ENCODE data around the gene HIVEP3.

The HIVEP3 gene

GRCh38 chr1:41711581-41711980 is 207.1 kb downstream of the HIVEP3 start:
- Histone ChIP-seq H3K36me3 (ENCODE audit: insufficient read depth, low read length) (no peaks in the 10 kb centered on the region), H3K9me3 (ENCODE audit: low read depth, low read length) (no peaks in the 10 kb centered on the region), H3K4me3 (no peak overlapping the region), H3K27ac (no peak overlapping the region), H3K9ac (ENCODE audit: insufficient read length) (no peak overlapping the region)
- TF ChIP-seq POLR2AphosphoS5 (IDR thresholded peaks at IDR 0.05; ENCODE audit: borderline replicate concordance, low read depth, low read length) (no peak), FOXP2 (optimal IDR thresholded peaks at IDR 0.05; ENCODE audit: control extremely low read depth, extremely low read length, insufficient read depth) (no peak), EZH2 (IDR thresholded peaks at IDR 0.05) (no peak)
- DNase-seq (ENCODE audit: low read depth, low spot score) = no peak

- Histone ChIP-seq H3K4me3 (no peak overlapping the region), H3K9me3 (ENCODE audit: low read depth, low read length) (no peaks in the 10 kb centered on the region), H3K9ac (ENCODE audit: insufficient read length) (no peak overlapping the region), H3K27ac (no peak overlapping the region), H3K36me3 (ENCODE audit: insufficient read depth, low read length) (no peaks in the 10 kb centered on the region)
- TF ChIP-seq POLR2AphosphoS5 (IDR thresholded peaks at IDR 0.05; ENCODE audit: borderline replicate concordance, low read depth, low read length) (no peak), EZH2 (IDR thresholded peaks at IDR 0.05) (no peak), FOXP2 (optimal IDR thresholded peaks at IDR 0.05; ENCODE audit: control extremely low read depth, extremely low read length, insufficient read depth) (no peak)
- DNase-seq (ENCODE audit: low read depth, low spot score) = no peak
Measured at GRCh38 chr1:41710980-41711379, 207.7 kb downstream of the HIVEP3 start.

- TF ChIP-seq EZH2 (IDR thresholded peaks at IDR 0.05) (no peak), FOXP2 (optimal IDR thresholded peaks at IDR 0.05; ENCODE audit: control extremely low read depth, extremely low read length, insufficient read depth) (no peak), POLR2AphosphoS5 (IDR thresholded peaks at IDR 0.05; ENCODE audit: borderline replicate concordance, low read depth, low read length) (no peak)
- H3K27ac ChIP-seq = no peak overlapping the region
Measured at GRCh38 chr1:41709873-41710272, 208.8 kb downstream of the HIVEP3 start.

GRCh38 chr1:41709331-41709730 is 209.4 kb downstream of the HIVEP3 start:
- H3K9me3 ChIP-seq (ENCODE audit: low read depth, low read length) = no peaks in the 10 kb centered on the region
- H3K27ac ChIP-seq = no peak overlapping the region
- no peaks in the 10 kb centered on the region for H3K36me3 ChIP-seq (ENCODE audit: insufficient read depth, low read length)
- H3K4me3 ChIP-seq = no peak overlapping the region
- no peak for DNase-seq (ENCODE audit: low read depth, low spot score)
- TF ChIP-seq EZH2 (IDR thresholded peaks at IDR 0.05) (no peak), FOXP2 (optimal IDR thresholded peaks at IDR 0.05; ENCODE audit: control extremely low read depth, extremely low read length, insufficient read depth) (no peak), POLR2AphosphoS5 (IDR thresholded peaks at IDR 0.05; ENCODE audit: borderline replicate concordance, low read depth, low read length) (no peak)
- H3K9ac ChIP-seq (ENCODE audit: insufficient read length) = no peak overlapping the region

More at GRCh38 chr1:41709873-41710272, 208.8 kb downstream of the HIVEP3 start:
- H3K9me3 ChIP-seq (ENCODE audit: low read depth, low read length) = no peaks in the 10 kb centered on the region
- no peak for DNase-seq (ENCODE audit: low read depth, low spot score)
- no peak overlapping the region for H3K4me3 ChIP-seq
- H3K36me3 ChIP-seq (ENCODE audit: insufficient read depth, low read length) = no peaks in the 10 kb centered on the region
- H3K9ac ChIP-seq (ENCODE audit: insufficient read length) = no peak overlapping the region

GRCh38 chr1:41708332-41708731 is 210.4 kb downstream of the HIVEP3 start:
- TF ChIP-seq POLR2AphosphoS5 (IDR thresholded peaks at IDR 0.05; ENCODE audit: borderline replicate concordance, low read depth, low read length) (no peak), EZH2 (IDR thresholded peaks at IDR 0.05) (no peak), FOXP2 (optimal IDR thresholded peaks at IDR 0.05; ENCODE audit: control extremely low read depth, extremely low read length, insufficient read depth) (no peak)
- H3K27ac ChIP-seq = no peak overlapping the region
- no peaks in the 10 kb centered on the region for H3K36me3 ChIP-seq (ENCODE audit: insufficient read depth, low read length)
- DNase-seq (ENCODE audit: low read depth, low spot score) = no peak
- H3K4me3 ChIP-seq = no peak overlapping the region
- H3K9me3 ChIP-seq (ENCODE audit: low read depth, low read length) = no peaks in the 10 kb centered on the region
- no peak overlapping the region for H3K9ac ChIP-seq (ENCODE audit: insufficient read length)

- Histone ChIP-seq H3K9me3 (ENCODE audit: low read depth, low read length) (no peaks in the 10 kb centered on the region), H3K27ac (no peak overlapping the region), H3K9ac (ENCODE audit: insufficient read length) (no peak overlapping the region), H3K36me3 (ENCODE audit: insufficient read depth, low read length) (no peaks in the 10 kb centered on the region), H3K4me3 (no peak overlapping the region)
- no peak for DNase-seq (ENCODE audit: low read depth, low spot score)
- TF ChIP-seq EZH2 (IDR thresholded peaks at IDR 0.05) (no peak), FOXP2 (optimal IDR thresholded peaks at IDR 0.05; ENCODE audit: control extremely low read depth, extremely low read length, insufficient read depth) (no peak), POLR2AphosphoS5 (IDR thresholded peaks at IDR 0.05; ENCODE audit: borderline replicate concordance, low read depth, low read length) (no peak)
Measured at GRCh38 chr1:41707793-41708192, 210.9 kb downstream of the HIVEP3 start.

- TF ChIP-seq POLR2AphosphoS5 (IDR thresholded peaks at IDR 0.05; ENCODE audit: borderline replicate concordance, low read depth, low read length) (no peak), EZH2 (IDR thresholded peaks at IDR 0.05) (no peak), FOXP2 (optimal IDR thresholded peaks at IDR 0.05; ENCODE audit: control extremely low read depth, extremely low read length, insufficient read depth) (no peak)
- Histone ChIP-seq H3K27ac (no peak overlapping the region), H3K9me3 (ENCODE audit: low read depth, low read length) (no peaks in the 10 kb centered on the region), H3K4me3 (no peak overlapping the region), H3K36me3 (ENCODE audit: insufficient read depth, low read length) (no peaks in the 10 kb centered on the region), H3K9ac (ENCODE audit: insufficient read length) (no peak overlapping the region)
- no peak for DNase-seq (ENCODE audit: low read depth, low spot score)
Measured at GRCh38 chr1:41705798-41706197, 212.9 kb downstream of the HIVEP3 start.

- no peaks in the 10 kb centered on the region for H3K36me3 ChIP-seq (ENCODE audit: insufficient read depth, low read length)
- no peak overlapping the region for H3K27ac ChIP-seq
- TF ChIP-seq EZH2 (IDR thresholded peaks at IDR 0.05) (no peak), POLR2AphosphoS5 (IDR thresholded peaks at IDR 0.05; ENCODE audit: borderline replicate concordance, low read depth, low read length) (no peak), FOXP2 (optimal IDR thresholded peaks at IDR 0.05; ENCODE audit: control extremely low read depth, extremely low read length, insufficient read depth) (no peak)
- no peaks in the 10 kb centered on the region for H3K9me3 ChIP-seq (ENCODE audit: low read depth, low read length)
- H3K4me3 ChIP-seq = no peak overlapping the region
- H3K9ac ChIP-seq (ENCODE audit: insufficient read length) = no peak overlapping the region
- no peak for DNase-seq (ENCODE audit: low read depth, low spot score)
Measured at GRCh38 chr1:41704196-41704595, 214.5 kb downstream of the HIVEP3 start.

- TF ChIP-seq POLR2AphosphoS5 (IDR thresholded peaks at IDR 0.05; ENCODE audit: borderline replicate concordance, low read depth, low read length) (no peak), FOXP2 (optimal IDR thresholded peaks at IDR 0.05; ENCODE audit: control extremely low read depth, extremely low read length, insufficient read depth) (no peak), EZH2 (IDR thresholded peaks at IDR 0.05) (no peak)
- DNase-seq (ENCODE audit: low read depth, low spot score) = no peak
- H3K4me3 ChIP-seq = no peak overlapping the region
- H3K36me3 ChIP-seq (ENCODE audit: insufficient read depth, low read length) = no peaks in the 10 kb centered on the region
- H3K9me3 ChIP-seq (ENCODE audit: low read depth, low read length) = no peaks in the 10 kb centered on the region
- H3K9ac ChIP-seq (ENCODE audit: insufficient read length) = no peak overlapping the region
- no peak overlapping the region for H3K27ac ChIP-seq
Measured at GRCh38 chr1:41702771-41703170, 216.0 kb downstream of the HIVEP3 start.
